Chondrocyte (in vitro differentiated cells): ENCODE data around the gene RBM19. TPM values are rescaled to one million over a fixed set of nuclear protein-coding genes. Genes with fewer than 3 reads are reported as not detected.

Source experiments
- DNase-seq: peaks from one replicate; pipeline ENCODE4 v3.0.0; 2021; ENCODE audit warnings: mixed read lengths, low spot score
- H3K27ac Mint-ChIP-seq: one replicate; pipeline ENCODE4 v1.8.0; 2021; ENCODE audit warnings: mild to moderate bottlenecking, moderate library complexity, mixed read lengths; ENCODE audit not compliant: unreplicated experiment
- H3K27me3 Mint-ChIP-seq: 2 replicates; pipeline ENCODE4 v1.8.0; 2021; ENCODE audit warnings: low read depth, mixed read lengths
- H3K36me3 Mint-ChIP-seq: 2 replicates; pipeline ENCODE4 v1.8.0; 2021; ENCODE audit warnings: low read depth, mixed read lengths
- H3K4me1 Mint-ChIP-seq: 2 replicates; pipeline ENCODE4 v1.8.0; 2021; ENCODE audit warnings: low read depth, mild to moderate bottlenecking, mixed read lengths
- H3K4me3 Mint-ChIP-seq: one replicate; pipeline ENCODE4 v1.8.0; 2021; ENCODE audit warnings: mild to moderate bottlenecking, moderate library complexity, mixed read lengths; ENCODE audit not compliant: unreplicated experiment
- H3K9me3 Mint-ChIP-seq: 2 replicates; pipeline ENCODE4 v1.8.0; 2021; ENCODE audit warnings: low read depth, mixed read lengths
- total RNA-seq: library from RNA; stranded (reverse); gene quantifications from 3 replicates; pipeline ENCODE4 v1.2.1, GENCODE V29; 2021
- TF ChIP-seq, protein P1 (sequence below): fragments of 200-600 bp; sonication (generic); IDR thresholded peaks from 2 replicates; pipeline ENCODE4 v1.5.0; 2021; ENCODE audit warnings: antibody characterized with exemption, mild to moderate bottlenecking, moderate library complexity

RBM19 gene
- total RNA-seq, 1 donor from 2014 or later = 16.2 TPM

DNA sequence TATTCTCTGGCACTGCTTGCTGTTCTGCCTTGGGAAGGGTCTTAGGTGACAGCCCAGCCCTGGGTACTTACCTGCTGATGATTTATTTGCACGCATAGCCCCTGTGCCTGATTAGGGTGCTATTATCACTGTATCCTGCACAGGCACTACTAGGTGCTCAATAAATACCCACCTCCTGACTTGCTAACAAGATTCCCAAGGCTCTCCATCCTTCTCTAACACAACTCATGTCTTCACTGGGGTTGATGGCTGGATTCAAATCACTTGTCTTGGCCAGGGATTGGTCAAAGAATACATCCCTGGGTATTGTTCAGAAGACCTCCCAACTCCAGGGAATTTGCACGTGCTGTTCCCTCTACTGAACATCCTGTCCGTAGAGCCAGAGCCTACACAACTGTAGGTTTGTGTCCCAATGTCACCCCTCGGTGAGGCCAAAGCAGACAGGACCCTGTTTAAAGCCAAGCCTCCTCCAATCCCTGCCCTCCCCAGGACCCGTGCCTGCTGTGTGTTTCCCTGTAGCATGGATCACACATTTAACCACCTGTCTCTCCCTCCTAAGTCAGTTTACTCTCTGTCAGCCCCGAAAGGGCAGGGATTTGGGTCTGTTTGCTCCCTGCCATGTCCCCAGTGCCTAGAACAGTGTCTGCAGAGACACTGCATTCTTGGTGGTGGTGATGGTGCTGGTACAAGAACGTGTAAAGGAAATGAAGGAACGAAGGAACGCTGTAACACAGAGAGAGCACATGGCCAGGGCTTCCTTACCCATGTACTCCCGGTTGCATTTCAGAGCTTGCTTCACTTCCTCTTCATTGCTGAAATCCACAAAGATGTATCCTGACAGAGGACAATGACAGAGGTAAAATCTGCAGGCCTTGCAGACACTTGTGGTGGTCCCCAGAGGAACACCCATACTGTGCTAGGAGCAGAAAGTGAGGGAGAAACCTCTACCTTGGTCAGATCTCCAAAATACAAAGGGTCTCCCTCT, 16.5 kb downstream of the RBM19 start:
- no peaks in the 10 kb centered on the region for H3K27me3 Mint-ChIP-seq
- DNase-seq = no peak
- no peak overlapping the region for H3K4me3 Mint-ChIP-seq
- no peaks in the 10 kb centered on the region for H3K9me3 Mint-ChIP-seq
- H3K27ac Mint-ChIP-seq = no peak overlapping the region
- TF ChIP-seq, protein P1, sequence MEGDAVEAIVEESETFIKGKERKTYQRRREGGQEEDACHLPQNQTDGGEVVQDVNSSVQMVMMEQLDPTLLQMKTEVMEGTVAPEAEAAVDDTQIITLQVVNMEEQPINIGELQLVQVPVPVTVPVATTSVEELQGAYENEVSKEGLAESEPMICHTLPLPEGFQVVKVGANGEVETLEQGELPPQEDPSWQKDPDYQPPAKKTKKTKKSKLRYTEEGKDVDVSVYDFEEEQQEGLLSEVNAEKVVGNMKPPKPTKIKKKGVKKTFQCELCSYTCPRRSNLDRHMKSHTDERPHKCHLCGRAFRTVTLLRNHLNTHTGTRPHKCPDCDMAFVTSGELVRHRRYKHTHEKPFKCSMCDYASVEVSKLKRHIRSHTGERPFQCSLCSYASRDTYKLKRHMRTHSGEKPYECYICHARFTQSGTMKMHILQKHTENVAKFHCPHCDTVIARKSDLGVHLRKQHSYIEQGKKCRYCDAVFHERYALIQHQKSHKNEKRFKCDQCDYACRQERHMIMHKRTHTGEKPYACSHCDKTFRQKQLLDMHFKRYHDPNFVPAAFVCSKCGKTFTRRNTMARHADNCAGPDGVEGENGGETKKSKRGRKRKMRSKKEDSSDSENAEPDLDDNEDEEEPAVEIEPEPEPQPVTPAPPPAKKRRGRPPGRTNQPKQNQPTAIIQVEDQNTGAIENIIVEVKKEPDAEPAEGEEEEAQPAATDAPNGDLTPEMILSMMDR = no peak
- H3K36me3 Mint-ChIP-seq = peaks cover 40% of the 10 kb centered on the region
- no peaks in the 10 kb centered on the region for H3K4me1 Mint-ChIP-seq

DNA sequence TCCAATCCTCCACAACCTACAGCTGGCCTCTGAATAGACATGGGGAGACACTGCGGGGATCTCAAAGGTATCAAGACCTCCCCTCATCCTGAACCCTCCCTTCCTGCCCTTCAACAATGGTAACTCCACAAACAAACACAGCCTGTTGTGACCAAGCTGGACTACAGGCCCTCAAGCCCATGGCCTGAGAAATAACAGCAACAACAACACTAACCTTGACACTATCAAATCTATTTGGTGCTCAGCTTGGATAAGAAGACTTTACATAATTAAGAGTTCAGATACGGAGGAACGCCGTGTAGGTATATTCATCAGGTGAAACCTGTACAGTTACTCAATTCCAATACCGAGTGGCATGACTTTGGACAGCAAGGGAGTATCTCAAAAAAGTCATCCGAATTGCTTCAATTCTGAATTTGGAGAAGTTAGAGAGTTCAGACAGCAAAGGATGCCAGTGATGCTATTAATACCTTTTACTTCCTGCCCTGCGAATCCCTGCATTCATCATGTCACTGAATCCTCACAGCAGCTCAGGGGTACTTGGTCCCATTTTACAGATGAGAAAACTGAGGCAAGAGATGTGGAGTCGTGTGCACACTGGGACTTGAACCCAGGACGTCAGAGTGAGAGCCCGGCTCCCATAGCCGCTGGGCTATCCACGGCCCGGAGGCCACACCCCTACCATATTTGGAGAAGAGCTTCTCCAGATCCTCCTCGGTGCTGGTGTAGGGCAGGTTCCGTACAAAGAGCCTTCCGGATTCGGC, 17.8 kb downstream of the RBM19 start:
- no peaks in the 10 kb centered on the region for H3K27me3 Mint-ChIP-seq
- no peak for DNase-seq
- TF ChIP-seq, protein P1 = no peak
- H3K27ac Mint-ChIP-seq = no peak overlapping the region
- H3K9me3 Mint-ChIP-seq = no peaks in the 10 kb centered on the region
- no peak overlapping the region for H3K4me3 Mint-ChIP-seq
- H3K4me1 Mint-ChIP-seq = no peaks in the 10 kb centered on the region
- peaks cover 39% of the 10 kb centered on the region for H3K36me3 Mint-ChIP-seq

DNA sequence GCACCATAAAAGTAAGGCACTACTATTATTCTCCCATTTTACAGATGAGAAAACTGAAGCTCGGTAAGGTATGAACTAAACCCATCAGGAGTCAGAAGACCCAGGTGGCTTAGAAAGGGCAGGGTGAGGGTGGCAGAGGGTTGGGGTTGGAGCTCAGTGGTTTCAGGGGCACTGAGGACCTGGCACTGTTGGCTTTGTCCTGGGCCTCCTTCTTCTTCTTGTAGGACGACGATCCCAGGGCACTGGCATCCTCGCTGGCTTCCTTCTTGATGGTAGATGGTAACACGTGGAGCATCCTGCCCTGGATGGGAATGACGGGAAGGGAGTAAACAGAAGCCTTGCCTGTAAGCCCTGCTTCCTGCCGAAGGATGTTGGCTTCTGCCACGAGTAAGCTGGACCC, 19.9 kb downstream of the RBM19 start:
- Mint-ChIP-seq H3K36me3 (peaks cover 41% of the 10 kb centered on the region), H3K27me3 (no peaks in the 10 kb centered on the region), H3K4me1 (no peaks in the 10 kb centered on the region), H3K4me3 (no peak overlapping the region), H3K9me3 (no peaks in the 10 kb centered on the region), H3K27ac (no peak overlapping the region)
- TF ChIP-seq, protein P1 = no peak
- no peak for DNase-seq

DNA sequence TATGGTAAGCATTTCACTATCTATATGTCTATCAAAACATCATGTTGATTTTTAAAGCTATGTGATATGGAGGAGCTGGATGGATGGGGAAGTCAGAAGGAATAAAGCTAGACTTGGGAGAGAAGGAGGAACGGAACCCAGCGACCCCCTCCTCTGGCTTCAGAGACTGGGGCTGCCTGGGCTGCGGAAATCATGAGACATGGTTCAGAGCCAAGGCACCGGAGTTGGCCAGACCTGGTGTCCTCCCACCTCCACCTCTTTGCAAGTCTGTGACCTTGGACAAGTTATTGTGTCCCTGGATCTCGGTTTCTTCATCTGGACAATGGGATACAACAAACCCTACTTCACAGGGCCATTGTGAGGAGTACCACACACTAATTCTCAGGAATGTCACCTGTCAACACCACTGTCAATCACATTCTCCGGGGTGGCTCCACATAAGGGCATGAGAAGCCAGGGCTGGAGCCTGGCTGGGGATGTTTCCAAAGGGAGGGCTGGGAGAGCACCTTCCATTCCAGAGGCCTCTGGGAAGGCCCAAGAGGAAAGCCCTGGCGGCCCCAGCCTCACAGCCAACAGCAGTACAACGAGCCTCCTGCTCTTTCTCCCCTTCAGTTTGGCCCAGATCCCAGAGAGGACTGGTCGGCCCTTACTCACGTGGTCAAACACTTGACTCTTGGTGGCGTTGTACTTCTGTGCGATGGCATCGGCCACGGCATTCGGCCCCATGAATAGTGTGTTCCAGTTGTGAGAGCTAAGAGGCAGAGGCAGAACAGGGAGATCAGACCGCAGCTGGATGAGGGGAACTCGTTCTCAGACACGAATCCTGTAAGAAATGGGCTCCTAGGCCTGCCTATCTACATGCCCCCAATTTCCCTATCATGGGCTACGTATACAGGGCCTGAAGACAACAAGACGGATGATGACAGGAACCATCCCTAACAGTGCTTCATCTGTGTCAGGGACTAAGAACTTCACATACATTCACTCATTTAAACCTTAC, 20.7 kb downstream of the RBM19 start:
- TF ChIP-seq, protein P1 = no peak
- no peaks in the 10 kb centered on the region for H3K27me3 Mint-ChIP-seq
- H3K4me3 Mint-ChIP-seq = no peak overlapping the region
- H3K4me1 Mint-ChIP-seq = no peaks in the 10 kb centered on the region
- no peak overlapping the region for H3K27ac Mint-ChIP-seq
- no peaks in the 10 kb centered on the region for H3K9me3 Mint-ChIP-seq
- H3K36me3 Mint-ChIP-seq = peaks cover 43% of the 10 kb centered on the region
- DNase-seq = no peak
